Measurements from ENCODE around the gene SERPINB1.

SERPINB1 gene

DNA sequence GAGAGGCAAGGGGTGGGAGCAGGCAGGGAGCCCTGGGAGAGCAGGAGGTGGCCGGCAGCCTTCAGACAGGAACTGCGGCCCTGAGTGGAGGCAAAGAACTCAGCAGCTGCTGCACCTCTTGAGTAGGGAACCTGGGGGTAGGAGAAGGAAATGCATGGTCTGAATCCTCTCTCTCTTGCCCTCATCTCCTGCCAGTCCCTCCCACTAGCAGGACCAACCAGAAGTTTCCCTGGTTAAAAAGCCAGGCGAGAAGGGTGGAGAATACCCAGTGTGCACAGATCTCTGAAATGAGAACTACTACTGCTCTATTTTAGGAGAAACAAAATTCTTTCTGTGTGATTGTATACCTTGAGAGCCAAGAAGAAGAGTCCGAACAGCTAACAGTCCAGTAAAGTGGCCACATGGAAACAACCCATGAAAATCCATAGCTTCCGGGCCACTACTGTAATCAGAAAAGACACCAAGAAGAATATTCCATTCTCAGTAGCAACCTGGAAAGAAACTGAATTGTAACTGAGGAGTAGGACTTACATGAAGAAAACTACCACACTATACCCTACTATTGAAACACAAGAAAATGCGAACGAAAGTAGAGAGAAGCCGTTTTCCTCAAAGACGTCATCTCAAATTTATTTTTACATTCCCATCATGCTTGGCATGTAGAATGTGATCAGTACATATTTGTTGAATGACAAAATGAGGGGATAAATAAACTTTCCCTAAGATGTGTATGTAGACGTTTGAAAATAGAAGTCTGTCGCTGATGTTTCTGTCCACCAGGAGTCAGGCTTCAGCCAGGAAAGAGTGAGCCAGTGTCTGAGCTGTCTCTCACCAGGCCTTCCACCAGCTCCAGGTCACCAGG is 50.8 kb downstream of the SERPINB1 start:
- DNase-seq, result peak; percentile 83

GRCh38 chr6:2786269-2786668 is 55.4 kb downstream of the SERPINB1 start:
- DNase-seq, result no peak

GRCh38 chr6:2784930-2785329 is 56.7 kb downstream of the SERPINB1 start:
- no peak for DNase-seq

DNA sequence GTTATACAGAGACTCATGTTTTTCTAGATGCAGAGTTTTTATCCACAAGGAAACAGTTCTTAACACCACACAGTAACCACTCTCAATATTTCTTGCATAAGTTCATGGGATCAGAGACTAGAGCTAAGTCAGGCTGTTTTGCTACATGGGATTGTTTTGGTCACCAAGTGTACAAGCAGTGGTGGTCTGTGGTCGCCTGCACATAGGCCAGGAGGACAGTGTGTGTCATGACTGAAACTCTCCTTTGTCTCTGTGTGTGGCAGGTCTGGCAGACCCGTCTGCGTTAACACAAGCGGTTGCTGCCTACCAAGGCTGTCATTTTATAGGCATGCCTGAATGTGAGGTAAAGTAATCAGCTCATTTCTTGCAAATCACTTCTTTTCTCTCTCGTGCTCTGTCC is 57.6 kb downstream of the SERPINB1 start:
- DNase-seq, result no peak

DNA sequence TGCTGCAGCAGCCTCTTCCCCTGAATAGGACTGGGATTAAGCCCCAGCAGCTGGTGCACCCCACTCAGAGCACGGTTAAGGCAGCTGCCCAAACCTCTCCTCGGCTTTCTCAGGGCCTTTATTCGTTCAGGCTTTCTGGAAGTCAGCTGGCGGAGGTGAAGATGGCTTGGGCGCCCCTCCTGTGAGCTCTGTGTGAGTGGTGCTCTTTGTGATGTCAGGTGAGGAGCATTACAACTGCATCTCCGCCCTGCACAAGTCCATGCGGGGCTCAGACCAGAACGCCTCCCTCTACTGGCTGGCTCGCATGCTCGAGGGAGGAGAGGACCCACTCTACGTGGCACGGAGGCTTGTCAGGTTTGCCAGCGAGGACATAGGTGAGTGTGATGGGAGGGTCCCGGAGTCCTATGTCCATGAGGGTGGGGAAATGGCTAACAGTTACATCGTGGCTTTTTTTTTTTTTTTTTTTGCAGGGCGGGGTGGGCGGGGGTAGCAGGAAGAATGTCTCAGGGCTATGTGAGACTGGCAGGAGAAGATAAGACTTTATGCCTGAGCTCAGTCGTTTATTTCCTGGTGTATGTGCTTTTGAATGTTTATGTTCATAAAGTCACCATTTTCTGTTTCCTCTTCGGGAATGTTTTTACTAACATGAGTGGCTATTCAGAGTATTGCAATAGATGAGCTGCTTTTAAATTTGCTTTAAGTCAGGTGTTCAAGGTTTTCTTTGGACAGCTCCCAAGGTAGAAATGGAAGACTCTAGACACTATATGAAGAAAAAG is 58.3 kb downstream of the SERPINB1 start:
- DNase-seq, result no peak

GRCh38 chr6:2782825-2783187 is 58.9 kb downstream of the SERPINB1 start:
- DNase-seq, result no peak

DNA sequence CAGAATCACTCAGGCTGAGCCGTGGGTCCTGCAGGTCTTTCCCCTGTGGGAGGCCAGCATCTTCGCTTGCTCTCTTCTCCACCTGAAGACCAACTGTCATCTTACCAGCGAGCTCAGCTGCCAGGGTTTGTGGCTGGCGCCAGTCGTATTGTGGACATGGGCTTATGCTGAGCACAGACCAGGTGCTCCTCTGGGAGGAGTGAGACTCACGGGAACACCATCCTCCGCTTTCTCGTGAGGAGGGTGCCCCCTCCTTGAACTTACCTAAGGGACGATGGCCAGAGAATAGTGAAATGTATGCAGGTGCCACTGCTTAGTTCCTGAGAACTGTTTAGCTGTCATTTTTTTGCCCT is 59.3 kb downstream of the SERPINB1 start:
- DNase-seq, result no peak
